CD4-positive, alpha-beta T cell treated with Interleukin-1 beta for 1 hour (primary cell): ENCODE results near the gene LRBA.
"Not testable (repeated sequence)": the region's sequence is repeated elsewhere in the genome, so short reads cannot be mapped to it uniquely, and the experiment has no call there.

ENCODE experiments used
- DNase-seq, 2 donors: peaks; one replicate each; pipeline ENCODE4 v3.0.0-alpha.2; 2020 to 2022

Gene LRBA

DNA sequence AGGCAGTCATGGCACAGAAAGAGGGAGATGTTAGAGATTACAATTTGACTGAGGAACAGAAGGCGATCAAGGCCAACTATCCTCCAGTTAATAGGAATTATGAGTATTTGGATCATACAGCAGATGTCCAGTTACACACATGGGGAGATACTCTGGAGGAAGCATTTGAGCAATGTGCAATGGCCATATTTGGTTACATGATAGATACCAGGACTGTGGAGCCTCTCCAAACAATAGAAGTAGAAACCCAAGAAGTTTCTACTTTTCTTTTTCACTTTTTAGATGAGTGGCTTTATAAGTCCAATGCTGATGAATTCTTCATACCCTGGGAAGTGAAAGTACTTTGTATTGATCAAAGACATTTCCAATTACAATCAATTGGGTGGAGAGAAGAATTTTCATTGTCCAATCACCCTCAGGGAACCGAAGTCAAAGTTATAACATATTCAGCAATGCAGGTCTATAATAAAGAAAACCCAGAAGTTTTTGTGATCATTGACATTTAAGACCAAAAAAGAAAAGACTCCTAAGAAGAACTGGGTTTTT lies 294.0 kb downstream of the LRBA start:
- no peak for DNase-seq

DNA sequence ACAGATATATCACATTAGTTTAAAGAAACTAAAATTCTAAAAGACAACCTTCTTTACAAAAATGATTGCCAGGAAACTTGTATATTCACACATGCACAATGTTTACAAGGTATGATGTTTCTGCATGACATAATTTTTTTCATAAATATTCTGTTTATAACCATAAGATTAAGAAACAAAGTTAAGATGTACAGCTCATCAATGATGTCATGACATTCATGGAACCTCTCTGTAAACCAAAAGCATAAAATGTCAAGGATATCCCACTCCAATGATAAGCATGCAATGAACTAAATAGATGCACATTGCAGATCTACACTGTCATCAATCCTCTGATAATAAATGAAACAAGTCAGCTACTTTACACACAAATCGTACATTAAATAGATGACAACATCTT lies 297.1 kb downstream of the LRBA start:
- no peak for DNase-seq

DNA sequence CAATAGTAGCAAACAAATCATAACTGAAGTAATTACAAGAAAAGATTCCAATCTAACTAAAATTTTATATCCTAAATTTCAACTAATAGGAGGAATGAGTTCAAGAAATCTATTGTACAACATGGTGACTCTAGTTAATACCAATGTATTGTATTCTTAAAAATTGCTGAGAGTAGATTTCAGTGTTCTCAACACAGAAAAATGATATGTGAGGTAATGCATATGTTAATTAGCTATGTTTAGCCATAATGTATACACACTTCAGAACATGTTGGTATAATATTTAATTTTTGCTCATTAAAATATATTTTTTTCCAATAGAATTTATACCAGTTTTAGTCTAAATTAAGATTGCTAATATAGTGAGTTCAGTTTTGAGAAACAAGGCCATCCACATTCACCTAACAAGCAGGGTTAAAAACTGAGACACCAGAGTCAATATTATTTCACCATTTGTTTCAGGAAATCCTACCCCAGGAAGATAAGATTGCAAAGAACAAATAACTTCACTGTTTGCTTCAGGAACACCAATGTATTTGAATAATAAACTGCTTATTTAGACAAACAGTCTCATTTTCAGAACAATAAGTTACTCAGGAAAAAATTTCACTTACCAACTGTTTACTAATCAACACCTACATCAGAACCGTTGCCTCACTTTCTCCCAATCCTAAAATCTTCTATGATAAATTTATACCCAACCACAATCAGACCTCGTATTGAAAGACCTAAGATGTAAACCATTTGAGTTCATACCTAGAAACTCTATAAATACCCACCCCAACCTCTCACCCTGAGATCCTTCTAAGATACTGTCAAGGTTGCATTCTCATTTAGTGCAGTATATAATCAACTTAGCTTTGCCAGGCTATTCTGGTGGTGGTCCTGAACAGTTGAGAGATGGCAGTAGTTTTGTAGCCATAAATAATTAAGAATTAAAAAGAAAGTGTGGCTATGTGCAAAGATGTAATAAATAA lies 300.3 kb downstream of the LRBA start:
- no peak for DNase-seq

DNA sequence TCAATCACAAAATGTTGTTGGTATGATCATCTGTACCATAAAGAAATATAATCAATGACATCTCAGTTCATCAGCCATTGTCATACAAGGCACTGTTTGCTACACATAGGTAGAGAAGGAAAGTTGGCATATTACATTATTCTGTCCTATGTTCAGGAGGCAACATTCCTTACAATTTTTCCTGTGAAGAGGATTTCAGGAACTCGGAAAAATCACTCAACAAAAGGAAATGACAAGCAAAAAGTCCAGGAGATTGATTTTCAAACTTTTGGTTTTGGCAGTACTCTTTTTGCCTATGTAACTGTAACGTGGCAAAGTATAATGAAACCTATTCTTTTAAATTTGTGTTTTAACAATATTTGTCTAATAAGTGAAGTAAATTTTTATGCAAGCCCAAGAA lies 301.8 kb downstream of the LRBA start:
- no peak for DNase-seq

GRCh38 chr4:150710770-150711375 lies 304.2 kb downstream of the LRBA start:
- DNase-seq = no peak

GRCh38 chr4:150708004-150708403 lies 307.1 kb downstream of the LRBA start:
- no peak for DNase-seq

DNA sequence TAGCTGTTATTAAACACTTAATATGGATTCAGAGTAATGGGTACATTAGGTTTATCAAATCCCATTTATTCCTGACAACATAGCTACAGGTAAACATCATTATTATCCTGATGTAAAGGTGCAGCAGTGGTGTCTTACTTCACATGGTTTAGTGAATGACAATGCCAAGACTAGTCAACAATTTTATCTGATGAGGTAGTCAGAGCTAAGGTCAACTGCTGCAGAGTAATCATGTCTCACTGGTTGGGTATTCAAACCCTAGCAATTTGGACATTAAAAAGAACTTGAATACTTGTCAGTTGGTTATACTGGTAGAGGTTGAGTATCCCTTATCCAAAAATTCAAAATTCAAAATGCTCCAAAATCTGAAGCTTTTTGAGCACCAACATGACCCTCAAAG lies 315.5 kb downstream of the LRBA start:
- no peak for DNase-seq

DNA sequence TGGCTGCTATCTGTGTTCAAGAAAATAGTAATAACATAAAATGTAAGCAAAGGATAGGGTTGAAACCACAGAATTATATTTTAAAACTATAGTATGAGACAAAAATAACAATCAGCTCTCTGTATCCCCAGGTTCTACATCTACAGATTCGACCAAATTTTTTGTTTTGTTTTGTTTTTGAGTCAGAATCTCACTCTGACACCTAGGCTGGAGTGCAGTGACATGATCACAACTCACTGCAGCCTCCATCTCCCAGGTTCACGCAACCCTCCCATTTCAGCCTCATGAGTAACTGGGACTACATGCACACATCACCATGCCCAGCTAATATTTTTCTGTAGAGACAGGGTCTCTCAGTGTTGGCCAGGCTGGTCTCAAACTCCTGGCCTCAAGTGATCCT lies 319.9 kb downstream of the LRBA start:
- DNase-seq = no peak

GRCh38 chr4:150694438-150694837 lies 320.6 kb downstream of the LRBA start:
- DNase-seq = no peak

DNA sequence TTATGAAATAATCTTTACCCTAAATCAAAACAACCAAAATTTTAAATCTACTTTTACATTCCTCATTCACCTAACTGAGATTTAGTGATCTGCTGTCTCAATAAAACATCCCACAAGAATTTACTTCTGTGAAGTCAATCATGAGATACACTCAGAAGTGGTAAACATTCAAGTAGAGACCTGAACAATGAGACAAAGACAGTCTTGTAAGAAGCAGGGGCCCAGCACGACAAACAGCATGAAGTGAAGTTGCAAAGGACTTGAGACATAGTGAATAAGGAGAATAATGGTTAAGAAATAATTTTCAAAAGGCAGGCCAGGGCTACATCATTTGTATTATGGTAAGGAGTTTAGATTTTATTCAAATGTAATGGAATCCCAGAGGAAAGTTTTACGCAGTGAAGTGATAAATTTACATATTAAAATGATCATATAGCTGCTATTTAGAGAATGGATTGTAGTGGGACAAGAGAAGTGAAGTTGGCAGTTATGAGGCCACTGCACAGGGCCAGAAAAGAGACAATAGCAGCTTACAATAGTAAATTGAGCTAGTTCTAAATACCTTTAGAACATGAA lies 331.2 kb downstream of the LRBA start:
- no peak for DNase-seq

- DNase-seq = no peak
Measured at GRCh38 chr4:150682126-150682525, 333.0 kb downstream of the LRBA start.

DNA sequence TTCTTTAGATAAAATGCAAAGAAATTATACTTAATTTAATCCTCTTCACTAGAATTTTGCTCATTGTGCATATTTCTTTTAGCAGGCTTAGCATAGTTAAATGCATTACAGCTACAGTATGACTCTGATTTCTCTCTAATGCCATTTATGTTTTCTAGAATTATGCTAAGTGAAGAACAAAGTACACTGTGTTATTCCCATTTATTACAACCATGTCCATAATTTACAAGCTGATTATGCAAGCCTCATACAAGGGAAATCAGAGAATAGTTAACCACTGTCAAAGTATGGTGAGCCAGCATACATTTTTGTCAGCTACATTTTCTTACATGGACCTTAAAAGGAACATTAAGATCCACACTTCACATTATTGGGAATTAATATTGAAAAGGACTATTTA lies 334.0 kb downstream of the LRBA start:
- no peak for DNase-seq

DNA sequence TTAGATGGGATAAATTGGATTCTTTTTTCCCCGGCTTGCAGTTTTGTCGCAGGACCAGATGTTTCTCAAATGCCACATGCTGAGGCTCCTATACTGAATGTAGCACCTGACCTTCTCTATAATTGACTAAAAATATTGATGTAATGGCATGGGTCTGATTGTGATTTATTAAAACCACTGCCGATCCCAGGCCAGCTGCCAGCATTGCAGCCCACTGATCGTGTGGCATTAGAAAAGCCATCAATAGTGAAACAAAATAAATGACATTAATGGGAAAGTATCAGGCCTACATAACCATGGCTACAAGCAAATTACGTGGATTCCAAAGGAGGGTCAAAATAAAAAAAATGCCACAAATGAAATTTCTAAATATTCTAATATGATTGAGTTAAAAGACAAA lies 334.4 kb downstream of the LRBA start:
- DNase-seq = no peak

DNA sequence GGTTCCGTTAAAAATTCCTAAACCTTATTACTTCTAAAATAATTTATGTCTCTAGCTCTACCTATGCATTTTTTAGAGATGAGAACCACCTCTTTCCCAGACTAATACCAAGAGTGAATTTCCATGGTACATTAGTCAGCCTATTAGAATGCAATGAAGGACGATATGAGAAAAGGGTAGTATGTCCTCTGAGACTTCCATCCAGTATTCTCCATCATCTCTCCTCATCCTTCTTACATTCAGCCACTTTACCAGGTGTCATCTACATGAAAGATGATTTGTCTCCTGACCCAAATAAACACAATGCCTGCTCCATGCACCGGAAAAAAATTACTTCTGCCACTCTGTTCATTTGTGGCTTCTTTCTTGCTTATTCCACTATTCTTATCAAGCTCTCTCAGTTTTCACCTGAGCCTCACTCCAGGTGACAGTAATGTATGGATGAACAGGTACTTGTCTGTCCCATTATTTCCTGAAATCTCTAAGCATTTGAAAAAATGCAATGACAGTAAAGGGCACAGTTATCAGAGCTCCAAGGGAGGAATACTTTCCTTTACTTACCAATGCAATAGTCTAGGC lies 335.2 kb downstream of the LRBA start:
- no peak for DNase-seq

GRCh38 chr4:150679018-150679764 lies 335.9 kb downstream of the LRBA start:
- no peak for DNase-seq

- no peak for DNase-seq
Measured at GRCh38 chr4:150673793-150674192, 341.3 kb downstream of the LRBA start.

GRCh38 chr4:150668824-150669223 lies 346.3 kb downstream of the LRBA start:
- DNase-seq = no peak

DNA sequence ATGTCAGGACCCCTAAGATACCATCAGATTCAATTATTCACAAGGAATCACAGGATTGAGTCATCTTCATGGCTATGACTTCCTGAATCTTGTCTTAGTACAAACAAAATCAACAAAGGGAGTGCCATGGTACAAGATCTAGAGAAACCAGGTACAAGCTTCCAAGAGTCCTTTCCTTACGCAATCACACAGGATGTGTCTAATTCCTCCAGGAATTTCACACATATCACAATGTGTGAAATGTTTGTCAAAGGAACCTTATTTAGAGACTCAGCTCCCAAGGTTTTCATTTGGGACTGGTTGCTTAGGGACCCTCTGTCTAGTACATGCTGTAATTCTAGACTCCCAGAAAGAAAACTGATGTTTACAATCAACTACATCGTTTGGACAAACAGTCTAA lies 350.1 kb downstream of the LRBA start:
- no peak for DNase-seq

DNA sequence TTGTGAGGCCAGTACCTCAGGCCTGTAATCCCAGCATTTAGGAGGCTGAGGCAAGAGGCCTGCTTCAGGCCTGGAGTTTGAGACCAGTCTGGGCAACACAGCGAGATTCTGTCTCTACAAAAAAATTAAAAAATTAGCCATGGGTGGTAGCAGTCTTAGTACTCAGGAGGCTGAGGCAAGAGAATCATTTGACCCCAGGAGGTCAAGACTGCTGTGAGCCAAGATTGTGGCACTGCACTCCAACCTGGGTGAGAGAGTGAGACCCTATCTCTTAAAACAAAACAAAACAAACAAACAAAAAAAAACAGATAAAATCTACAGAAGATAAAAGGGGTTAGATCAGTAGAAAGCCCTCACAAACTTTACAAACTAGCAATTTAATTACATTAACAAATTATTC lies 352.4 kb downstream of the LRBA start:
- DNase-seq = no peak

DNA sequence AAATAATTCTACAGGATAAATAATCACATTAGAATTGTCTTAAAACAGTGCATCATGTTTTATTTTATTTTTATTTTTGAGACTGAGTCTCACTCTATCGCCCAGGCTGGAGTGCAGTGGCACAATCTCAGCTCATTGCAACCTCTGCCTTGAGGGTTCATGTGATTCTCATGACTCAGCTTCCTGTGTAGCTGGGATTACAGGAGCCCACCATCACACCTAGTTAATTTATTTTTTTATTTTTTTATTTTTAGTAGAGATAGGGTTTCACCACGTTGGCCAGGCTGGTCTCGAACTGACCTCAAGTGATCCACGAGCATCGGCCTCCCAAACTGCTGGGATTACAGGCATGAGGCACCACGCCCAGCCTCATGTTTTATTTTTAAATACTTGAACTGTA lies 353.5 kb downstream of the LRBA start:
- DNase-seq = not testable (repeated sequence)

DNA sequence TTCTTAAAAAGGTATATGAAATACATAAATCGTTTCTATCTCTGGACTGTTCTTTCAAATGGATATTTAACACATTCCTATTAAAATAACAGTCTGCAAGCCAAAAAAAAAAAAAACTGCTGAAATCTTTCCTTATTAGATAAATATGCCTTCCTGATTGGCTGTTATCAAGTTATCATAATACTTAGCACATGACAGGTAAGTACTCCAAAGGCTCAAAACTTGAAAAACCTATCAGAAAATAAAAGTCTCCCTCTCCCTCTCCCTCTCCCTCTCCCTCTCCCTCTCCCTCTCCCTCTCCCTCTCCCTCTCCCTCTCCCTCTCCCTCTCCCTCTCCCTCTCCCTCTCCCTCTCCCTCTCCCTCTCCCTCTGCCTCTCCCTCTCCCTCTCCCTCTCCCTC lies 356.8 kb downstream of the LRBA start:
- not testable (repeated sequence) for DNase-seq

- no peak for DNase-seq
Measured at GRCh38 chr4:150656891-150657290, 358.2 kb downstream of the LRBA start.

GRCh38 chr4:150650751-150651150 lies 364.3 kb downstream of the LRBA start:
- DNase-seq = no peak
